Neutrophil (primary cell): ENCODE data around the gene PTPN7.

Source experiments
- H3K27ac ChIP-seq: fragments of 200-600 bp; sonication (generic); 2 replicates; pipeline ENCODE4 v1.5.1; 2016; ENCODE audit warnings: mild to moderate bottlenecking, moderate library complexity
- H3K27me3 ChIP-seq: fragments of 200-600 bp; sonication (generic); 2 replicates; pipeline ENCODE4 v1.6.0; 2016; ENCODE audit warnings: mild to moderate bottlenecking
- H3K36me3 ChIP-seq: fragments of 200-600 bp; sonication (generic); 2 replicates; pipeline ENCODE4 v1.5.1; 2017
- H3K4me1 ChIP-seq, 2 experiments: fragments of 200-600 bp in 1 of 2; sonication (generic) in 1 of 2; 1 replicate in 1 of 2; 2 replicates in 1 of 2; pipeline versions ENCODE4 v1.5.1 to v1.6.1; 2013 to 2016; ENCODE audit warnings: low read depth in 1 of 2, low read length in 1 of 2, mild to moderate bottlenecking in 1 of 2, moderate library complexity in 1 of 2; ENCODE audit not compliant: control insufficient read depth in 1 of 2, insufficient read depth in 1 of 2
- H3K4me3 ChIP-seq, 2 experiments: fragments of 200-600 bp in 1 of 2; sonication (generic) in 1 of 2; 1 replicate in 1 of 2; 2 replicates in 1 of 2; pipeline ENCODE4 v1.5.1; 2013 to 2016; ENCODE audit warnings: low read depth in 1 of 2, low read length in 1 of 2, mild to moderate bottlenecking in 1 of 2, moderate library complexity in 1 of 2
- H3K9me3 ChIP-seq: fragments of 200-600 bp; sonication (generic); 2 replicates; pipeline ENCODE4 v1.5.1; 2016
- CTCF ChIP-seq: fragments of 200-600 bp; sonication (generic); IDR thresholded peaks from 2 replicates; pipeline ENCODE4 v1.5.1; 2016; ENCODE audit warnings: antibody characterized with exemption

PTPN7 gene

DNA sequence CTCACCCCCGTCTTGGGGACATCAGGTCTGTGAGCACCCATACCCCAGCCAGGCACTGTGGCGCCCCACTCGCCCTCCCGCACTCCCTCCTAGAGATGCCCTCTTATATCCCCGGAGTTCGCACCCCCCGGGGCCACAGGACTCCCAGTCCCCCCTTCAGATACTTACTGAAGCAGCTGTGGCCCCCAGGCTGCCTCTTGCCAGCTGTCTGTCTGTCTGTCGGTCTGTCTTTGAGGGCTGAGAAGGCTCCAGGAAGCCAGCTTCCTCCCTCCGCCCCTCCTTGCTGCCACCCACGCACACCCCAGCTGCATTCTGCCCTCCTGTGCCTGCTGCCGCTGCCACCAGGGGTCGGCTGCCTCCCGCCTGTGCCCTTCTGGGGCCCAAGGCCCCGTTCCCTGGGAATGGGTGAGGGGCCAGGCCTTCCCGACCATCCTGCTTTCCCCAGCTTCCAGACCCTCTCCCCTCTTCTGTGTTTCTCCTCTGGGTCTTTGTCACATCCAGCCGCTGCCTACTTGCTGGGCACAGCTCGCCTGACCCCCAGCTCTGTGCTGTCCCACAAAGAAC is at the start of gene PTPN7:
PTPN7 (minus strand) TSS at position 226 of the 564 bp plus-strand sequence. CDS start 1,200 bp downstream, outside the sequence.
- Histone ChIP-seq H3K9me3 (no peaks in the 10 kb centered on the region), H3K27ac (peak within 1 kb of the TSS; percentile 92), H3K27me3 (no peaks in the 10 kb centered on the region), H3K4me3 (peak within 1 kb of the TSS; percentile 71 to 79), H3K36me3 (peaks cover 5% of the 10 kb centered on the region), H3K4me1 (peaks cover 76 to 82% of the 10 kb centered on the region in 2 experiments)
- peak; percentile 37 for TF ChIP-seq CTCF

DNA sequence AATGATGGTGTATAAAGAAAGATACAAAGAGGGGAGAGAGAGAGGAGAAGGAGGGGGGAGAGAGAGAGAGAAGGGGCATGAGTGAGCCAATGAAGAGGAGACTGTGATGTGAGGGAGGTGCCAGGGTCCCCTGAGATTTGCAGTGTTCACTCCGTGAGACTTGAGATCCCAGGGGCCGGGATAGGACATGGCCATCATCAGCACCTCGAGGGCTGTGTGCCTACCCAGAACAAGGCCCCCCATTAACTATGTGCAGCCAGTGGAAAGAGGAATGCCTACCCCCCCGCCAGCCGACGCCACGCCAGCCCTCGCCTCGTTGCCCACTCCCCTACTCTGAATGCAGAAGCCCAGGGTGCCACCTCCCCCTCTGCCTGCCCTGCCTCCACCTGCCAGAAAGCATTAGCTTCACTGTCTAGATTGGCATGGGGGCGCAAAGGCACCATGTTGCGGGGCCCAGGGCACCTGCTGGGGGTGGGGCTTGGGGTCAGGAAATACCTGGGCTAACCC is 48.0 kb upstream of the PTPN7 start:
- H3K36me3 ChIP-seq = no peaks in the 10 kb centered on the region
- no peak overlapping the region for H3K4me3 ChIP-seq
- H3K4me1 ChIP-seq = no peaks in the 10 kb centered on the region
- H3K9me3 ChIP-seq = no peaks in the 10 kb centered on the region
- peaks cover 42% of the 10 kb centered on the region for H3K27me3 ChIP-seq
- TF ChIP-seq CTCF = no peak
- H3K27ac ChIP-seq = no peak overlapping the region

DNA sequence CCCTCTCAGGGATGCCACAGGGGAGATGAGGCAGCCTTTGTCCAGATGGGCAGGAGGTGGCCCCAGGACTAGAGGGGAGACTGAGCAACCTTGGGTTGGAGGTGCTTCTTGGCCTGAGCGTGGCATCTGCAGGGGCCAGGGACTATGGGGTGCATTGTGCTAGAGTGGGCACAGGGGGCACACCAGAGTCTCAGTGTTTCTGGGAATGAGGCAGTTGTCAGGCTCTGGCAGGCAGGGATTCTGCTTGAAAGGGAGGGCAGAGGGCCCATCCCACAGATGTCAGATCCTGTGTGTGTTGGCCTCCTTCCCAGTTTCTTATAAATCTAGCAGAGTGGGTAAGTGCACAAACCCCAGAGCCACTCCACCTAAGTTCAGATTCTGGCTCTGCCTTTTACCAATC is 46.9 kb upstream of the PTPN7 start:
- Histone ChIP-seq H3K9me3 (no peaks in the 10 kb centered on the region), H3K27ac (no peak overlapping the region), H3K27me3 (peaks cover 40% of the 10 kb centered on the region), H3K36me3 (no peaks in the 10 kb centered on the region), H3K4me1 (no peaks in the 10 kb centered on the region), H3K4me3 (no peak overlapping the region)
- TF ChIP-seq CTCF = no peak

- Histone ChIP-seq H3K27ac (no peak overlapping the region), H3K36me3 (no peaks in the 10 kb centered on the region), H3K27me3 (peaks cover 38% of the 10 kb centered on the region), H3K4me1 (no peaks in the 10 kb centered on the region), H3K4me3 (no peak overlapping the region), H3K9me3 (no peaks in the 10 kb centered on the region)
- no peak for TF ChIP-seq CTCF
Measured at GRCh38 chr1:202205523-202206190, 45.3 kb upstream of the PTPN7 start.

GRCh38 chr1:202204065-202204464 is 43.7 kb upstream of the PTPN7 start:
- Histone ChIP-seq H3K36me3 (no peaks in the 10 kb centered on the region), H3K4me3 (no peak overlapping the region), H3K9me3 (no peaks in the 10 kb centered on the region), H3K27me3 (peaks cover 43% of the 10 kb centered on the region), H3K27ac (no peak overlapping the region), H3K4me1 (no peaks in the 10 kb centered on the region)
- no peak for TF ChIP-seq CTCF
